ENCODE results near the gene SEC22C. TPM values are rescaled to one million over a fixed set of nuclear protein-coding genes. Genes with fewer than 3 reads are reported as not detected.

SEC22C gene
- total and polyA plus RNA-seq, 2 of the 4 experiments (the other 2 are of a cell fraction) = 24.0 to 43.9 TPM

DNA sequence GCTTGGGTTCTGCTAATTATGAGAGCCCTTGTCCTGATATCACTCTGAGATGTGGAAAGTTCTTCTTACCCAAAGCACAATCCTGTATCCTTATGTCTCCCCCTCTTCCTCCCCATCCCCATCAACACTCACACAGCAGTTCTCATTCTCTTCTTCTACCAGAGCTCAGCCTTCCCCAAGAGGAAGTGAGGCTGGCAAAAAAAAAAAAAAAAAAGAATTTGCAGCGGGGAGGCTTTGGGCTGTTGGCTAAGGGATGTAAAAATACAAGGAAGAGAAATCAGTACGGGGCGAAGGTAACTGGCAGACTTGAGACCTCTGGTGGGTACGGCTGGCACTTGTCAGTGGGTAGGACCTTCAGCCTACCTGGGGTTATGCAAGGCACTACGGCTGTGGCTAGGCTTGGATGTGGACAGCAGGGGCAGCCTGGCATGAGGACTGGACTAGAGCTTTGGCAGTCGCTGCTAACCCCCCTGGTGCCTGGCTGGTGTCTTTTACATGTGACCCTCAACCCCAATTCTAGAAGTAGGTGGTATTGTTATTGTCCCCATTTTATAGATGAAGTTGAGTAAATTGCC lies 73.9 kb downstream of the SEC22C start:
- Histone ChIP-seq H3K79me1 (ENCODE audit: low read depth in 1 of 2, low read length in 2 of 2) (no peaks in the 10 kb centered on the region), H4K91ac (ENCODE audit: insufficient read depth, low read depth, low read length) (no peak overlapping the region), H3K18ac (ENCODE audit: low read depth, low read length) (no peak overlapping the region), H4K5ac (ENCODE audit: low read depth, low read length) (no peak overlapping the region), H2AK9ac (replicated peaks; ENCODE audit: low read depth, low read length, poor library complexity) (no peak overlapping the region), H3K9me1 (ENCODE audit: insufficient read depth, low read length) (no peaks in the 10 kb centered on the region), H3K14ac (replicated peaks; ENCODE audit: low read depth, low read length) (no peak overlapping the region), H3K9ac (ENCODE audit: low read depth, low read length) (no peak overlapping the region), H3K23ac (ENCODE audit: low read depth, low read length) (no peak overlapping the region), H3K27me3 (ENCODE audit: control insufficient read depth, insufficient read depth, low read length) (peaks cover 40% of the 10 kb centered on the region), H2AK5ac (ENCODE audit: low read depth, low read length) (no peak overlapping the region), H3K4ac (ENCODE audit: low read depth, low read length) (no peak overlapping the region), H4K8ac (ENCODE audit: low read depth in 2 of 2, low read length in 2 of 2) (no peak overlapping the region), H3K36me3 (ENCODE audit: control insufficient read depth, insufficient read depth, low read length) (no peaks in the 10 kb centered on the region), H2BK120ac (ENCODE audit: low read depth, low read length) (no peak overlapping the region), H2BK20ac (ENCODE audit: low read depth, low read length) (no peak overlapping the region), H2BK15ac (ENCODE audit: low read depth, low read length) (no peak overlapping the region), H3K4me1 (ENCODE audit: control insufficient read depth, insufficient read depth, low read length) (no peaks in the 10 kb centered on the region), H4K20me1 (ENCODE audit: insufficient read depth, low read length) (no peaks in the 10 kb centered on the region), H3K4me2 (ENCODE audit: low read depth, low read length) (no peak overlapping the region), H3K4me3 (ENCODE audit: insufficient read depth, low read depth, low read length) (no peak overlapping the region), H3K56ac (ENCODE audit: extremely low read depth, insufficient read depth, low read length) (no peak overlapping the region), H3K9me3 (ENCODE audit: control insufficient read depth, insufficient read depth, low read length) (no peaks in the 10 kb centered on the region), H2BK5ac (ENCODE audit: low read depth, low read length, poor library complexity, severe bottlenecking) (no peak overlapping the region), H2AFZ (replicated peaks; ENCODE audit: low read length, poor library complexity) (no peak overlapping the region), H3K27ac (ENCODE audit: insufficient read depth, low read length) (no peak overlapping the region)
- BruUV-seq (replicated peaks) = no TSS peak
- POLR2A ChIA-PET (ENCODE audit: unreplicated experiment) = no interaction called here
- no peak for TF ChIP-seq BHLHE40 (IDR thresholded peaks at IDR 0.05; ENCODE audit: low read depth, low read length)
- TF ChIP-seq, protein P1, sequence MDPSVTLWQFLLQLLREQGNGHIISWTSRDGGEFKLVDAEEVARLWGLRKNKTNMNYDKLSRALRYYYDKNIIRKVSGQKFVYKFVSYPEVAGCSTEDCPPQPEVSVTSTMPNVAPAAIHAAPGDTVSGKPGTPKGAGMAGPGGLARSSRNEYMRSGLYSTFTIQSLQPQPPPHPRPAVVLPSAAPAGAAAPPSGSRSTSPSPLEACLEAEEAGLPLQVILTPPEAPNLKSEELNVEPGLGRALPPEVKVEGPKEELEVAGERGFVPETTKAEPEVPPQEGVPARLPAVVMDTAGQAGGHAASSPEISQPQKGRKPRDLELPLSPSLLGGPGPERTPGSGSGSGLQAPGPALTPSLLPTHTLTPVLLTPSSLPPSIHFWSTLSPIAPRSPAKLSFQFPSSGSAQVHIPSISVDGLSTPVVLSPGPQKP (IDR thresholded peaks at IDR 0.05; ENCODE audit: borderline replicate concordance, low read depth, low read length) = no peak
- no peak for TF ChIP-seq POLR2A (IDR thresholded peaks at IDR 0.05; ENCODE audit: low read depth, low read length)
- TF ChIP-seq CHD1 (IDR thresholded peaks at IDR 0.05; ENCODE audit: low read depth, low read length) = no peak
- TF ChIP-seq, protein P2, sequence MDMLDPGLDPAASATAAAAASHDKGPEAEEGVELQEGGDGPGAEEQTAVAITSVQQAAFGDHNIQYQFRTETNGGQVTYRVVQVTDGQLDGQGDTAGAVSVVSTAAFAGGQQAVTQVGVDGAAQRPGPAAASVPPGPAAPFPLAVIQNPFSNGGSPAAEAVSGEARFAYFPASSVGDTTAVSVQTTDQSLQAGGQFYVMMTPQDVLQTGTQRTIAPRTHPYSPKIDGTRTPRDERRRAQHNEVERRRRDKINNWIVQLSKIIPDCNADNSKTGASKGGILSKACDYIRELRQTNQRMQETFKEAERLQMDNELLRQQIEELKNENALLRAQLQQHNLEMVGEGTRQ (IDR thresholded peaks at IDR 0.05; ENCODE audit: low read depth, low read length) = no peak
- TF ChIP-seq NFE2L2 (IDR thresholded peaks at IDR 0.05; ENCODE audit: low read depth, low read length) = no peak
- no peak for TF ChIP-seq CEBPB (IDR thresholded peaks at IDR 0.05; ENCODE audit: low read depth, low read length)
- TF ChIP-seq RAD21 (IDR thresholded peaks at IDR 0.05; ENCODE audit: low read length) = no peak
- no peak for TF ChIP-seq RFX5 (IDR thresholded peaks at IDR 0.05; ENCODE audit: low read depth, low read length)
- TF ChIP-seq RCOR1 (IDR thresholded peaks at IDR 0.05; ENCODE audit: insufficient replicate concordance, low read length) = no peak
- no peak for TF ChIP-seq MAFK (IDR thresholded peaks at IDR 0.05; ENCODE audit: low read depth, low read length)
- no peak for TF ChIP-seq MAZ (IDR thresholded peaks at IDR 0.05; ENCODE audit: borderline replicate concordance, low read depth, low read length)
- TF ChIP-seq, protein P3, sequence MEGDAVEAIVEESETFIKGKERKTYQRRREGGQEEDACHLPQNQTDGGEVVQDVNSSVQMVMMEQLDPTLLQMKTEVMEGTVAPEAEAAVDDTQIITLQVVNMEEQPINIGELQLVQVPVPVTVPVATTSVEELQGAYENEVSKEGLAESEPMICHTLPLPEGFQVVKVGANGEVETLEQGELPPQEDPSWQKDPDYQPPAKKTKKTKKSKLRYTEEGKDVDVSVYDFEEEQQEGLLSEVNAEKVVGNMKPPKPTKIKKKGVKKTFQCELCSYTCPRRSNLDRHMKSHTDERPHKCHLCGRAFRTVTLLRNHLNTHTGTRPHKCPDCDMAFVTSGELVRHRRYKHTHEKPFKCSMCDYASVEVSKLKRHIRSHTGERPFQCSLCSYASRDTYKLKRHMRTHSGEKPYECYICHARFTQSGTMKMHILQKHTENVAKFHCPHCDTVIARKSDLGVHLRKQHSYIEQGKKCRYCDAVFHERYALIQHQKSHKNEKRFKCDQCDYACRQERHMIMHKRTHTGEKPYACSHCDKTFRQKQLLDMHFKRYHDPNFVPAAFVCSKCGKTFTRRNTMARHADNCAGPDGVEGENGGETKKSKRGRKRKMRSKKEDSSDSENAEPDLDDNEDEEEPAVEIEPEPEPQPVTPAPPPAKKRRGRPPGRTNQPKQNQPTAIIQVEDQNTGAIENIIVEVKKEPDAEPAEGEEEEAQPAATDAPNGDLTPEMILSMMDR (conservative IDR thresholded peaks at IDR 0.05; ENCODE audit: low read depth, low read length) = no peak
- dilution Hi-C loops (cut with HindIII; ENCODE audit: low sequenced_read_pairs, unreplicated experiment) = no loop called here
- intact Hi-C loops (cut with micrococcal nuclease) = no loop called here
- in situ Hi-C loops (cut with MboI; ENCODE audit: low sequenced_read_pairs) = no loop called here
- WGBS, 2 experiments (ENCODE audit: extremely low coverage in 2 of 2, insufficient read length in 1 of 2) = 86% methylated on average over 2 of the region's 6 CpGs; no CpG with 5 or more reads in 1 of the 2 experiments
- CTCF ChIA-PET = interaction anchor here (0.6 kb wide), 1 partner anchor 10 kb away, joined by 3 read pairs; no protein-coding TSS in a partner anchor
- no peak for ATAC-seq (ENCODE audit: low read depth)
- no peak for DNase-seq

All from IMR-90 (cell line).